Activated CD8-positive, alpha-beta memory T cell treated with anti-CD3 and anti-CD28 coated beads for 36 hours (primary cell): ENCODE data around the gene HMGN1. TPM values are rescaled to one million over a fixed set of nuclear protein-coding genes. Genes with fewer than 3 reads are reported as not detected.

Experiments used
- CTCF ChIA-PET: fragments of 350-600 bp; sonication (Branson Sonifier 250); formaldehyde crosslinking; loops from one replicate; lab custom pipeline; 2021; ENCODE audit warnings: antibody characterized with exemption; lab: Charles Lee
- POLR2A ChIA-PET: fragments of 350-600 bp; sonication (Branson Sonifier 250); formaldehyde crosslinking; loops from one replicate; lab custom pipeline; 2021; ENCODE audit warnings: antibody characterized with exemption; lab: Charles Lee
- total RNA-seq, 2 experiments: library from RNA; stranded (reverse); gene quantifications; one replicate each; pipeline ENCODE4 v1.2.3, GENCODE V29; 2021

Gene HMGN1
- total RNA-seq, 2 experiments from 2014 or later = 408 to 412 TPM

- POLR2A ChIA-PET = no interaction called here
- CTCF ChIA-PET = interaction anchor here (0.9 kb wide), 1 partner anchor 31 kb away, joined by 3 read pairs; no protein-coding TSS in a partner anchor
Observed at GRCh38 chr21:39345440-39345839, 3.4 kb downstream of the HMGN1 start.

GRCh38 chr21:39344848-39345247 is 4.0 kb downstream of the HMGN1 start:
- ChIA-PET CTCF (interaction anchor here (0.7 to 0.9 kb wide), 2 partner anchors 30 to 577 kb away, joined by 3 read pairs; no protein-coding TSS in a partner anchor), POLR2A (no interaction called here)

- ChIA-PET POLR2A (interaction anchor here (0.6 kb wide), 1 partner anchor 104 kb away, joined by 3 read pairs; no protein-coding TSS in a partner anchor), CTCF (no interaction called here)
Observed at GRCh38 chr21:39341249-39341923, 7.5 kb downstream of the HMGN1 start.

- CTCF ChIA-PET = no interaction called here
- POLR2A ChIA-PET = no interaction called here
Observed at GRCh38 chr21:39340687-39341086, 8.2 kb downstream of the HMGN1 start.

- ChIA-PET CTCF (no interaction called here), POLR2A (interaction anchor here (0.6 kb wide), 1 partner anchor 31 kb away, joined by 5 read pairs; no protein-coding TSS in a partner anchor)
Observed at GRCh38 chr21:39339231-39339630, 9.7 kb downstream of the HMGN1 start.

- POLR2A ChIA-PET = no interaction called here
- CTCF ChIA-PET = interaction anchor here (1.9 kb wide), 1 partner anchor 11 kb away, joined by 5 read pairs; no protein-coding TSS in a partner anchor
Observed at GRCh38 chr21:39336457-39337008, 12.4 kb downstream of the HMGN1 start.

GRCh38 chr21:39334611-39335010 is 14.3 kb downstream of the HMGN1 start:
- CTCF ChIA-PET = no interaction called here
- POLR2A ChIA-PET = interaction anchor here (0.8 kb wide), 1 partner anchor 84 kb away, joined by 3 read pairs; no protein-coding TSS in a partner anchor

GRCh38 chr21:39332175-39332574 is 16.7 kb downstream of the HMGN1 start:
- POLR2A ChIA-PET = no interaction called here
- CTCF ChIA-PET = no interaction called here

- CTCF ChIA-PET = no interaction called here
- POLR2A ChIA-PET = interaction anchor here (0.6 kb wide), 1 partner anchor 112 kb away, joined by 3 read pairs; no protein-coding TSS in a partner anchor
Observed at GRCh38 chr21:39330001-39330400, 18.9 kb downstream of the HMGN1 start.

GRCh38 chr21:39327727-39328126 is 21.2 kb downstream of the HMGN1 start:
- ChIA-PET POLR2A (no interaction called here), CTCF (no interaction called here)

GRCh38 chr21:39326607-39327307 is 22.1 kb downstream of the HMGN1 start:
- ChIA-PET POLR2A (interaction anchor here (0.6 to 1.2 kb wide), 2 partner anchors 21 to 30 kb away, joined by 3 to 4 read pairs; no protein-coding TSS in a partner anchor), CTCF (no interaction called here)

- ChIA-PET CTCF (interaction anchor here (0.6 kb wide), 1 partner anchor 52 kb away, joined by 3 read pairs; no protein-coding TSS in a partner anchor), POLR2A (no interaction called here)
Observed at GRCh38 chr21:39325458-39325857, 23.4 kb downstream of the HMGN1 start.

GRCh38 chr21:39321424-39321823 is 27.5 kb downstream of the HMGN1 start:
- CTCF ChIA-PET = no interaction called here
- POLR2A ChIA-PET = no interaction called here

- CTCF ChIA-PET = interaction anchor here (0.6 to 0.7 kb wide), 2 partner anchors 51 to 117 kb away, joined by 3 to 5 read pairs; no protein-coding TSS in a partner anchor
- POLR2A ChIA-PET = no interaction called here
Observed at GRCh38 chr21:39319814-39320332, 29.0 kb downstream of the HMGN1 start.

- POLR2A ChIA-PET = no interaction called here
- CTCF ChIA-PET = no interaction called here
Observed at GRCh38 chr21:39319251-39319756, 29.6 kb downstream of the HMGN1 start.

- ChIA-PET POLR2A (interaction anchor here (0.5 kb wide), 1 partner anchor 47 kb away, joined by 5 read pairs; no protein-coding TSS in a partner anchor), CTCF (no interaction called here)
Observed at GRCh38 chr21:39318091-39318959, 30.6 kb downstream of the HMGN1 start.

- CTCF ChIA-PET = no interaction called here
- POLR2A ChIA-PET = no interaction called here
Observed at GRCh38 chr21:39317134-39318090, 31.5 kb downstream of the HMGN1 start.
